HG03280 (cell line): ENCODE measurements around the gene SNX24.
"Not testable (repeated sequence)": the region's sequence is repeated elsewhere in the genome, so short reads cannot be mapped to it uniquely, and the experiment has no call there.

Experiments
- ATAC-seq: cut with Tn5 transposase; IDR thresholded peaks from one replicate; pipeline ENCODE4 v1.9.1; 2021; ENCODE audit warnings: mild to moderate bottlenecking, moderate library complexity; ENCODE audit not compliant: unreplicated experiment

The SNX24 gene

GRCh38 chr5:122870219-122870856, 24.9 kb downstream of the SNX24 start:
- ATAC-seq: no peak

GRCh38 chr5:122871661-122872060, 26.2 kb downstream of the SNX24 start:
- no peak for ATAC-seq

GRCh38 chr5:122874179-122874875, 28.9 kb downstream of the SNX24 start:
- no peak for ATAC-seq

GRCh38 chr5:122877518-122877917, 32.1 kb downstream of the SNX24 start:
- no peak for ATAC-seq

GRCh38 chr5:122879076-122879475, 33.7 kb downstream of the SNX24 start:
- no peak for ATAC-seq

GRCh38 chr5:122880170-122880689, 34.8 kb downstream of the SNX24 start:
- no peak for ATAC-seq

GRCh38 chr5:122880749-122881148, 35.3 kb downstream of the SNX24 start:
- no peak for ATAC-seq

- ATAC-seq: no peak
Measured at GRCh38 chr5:122882831-122883230, 37.4 kb downstream of the SNX24 start.

- no peak for ATAC-seq
Measured at GRCh38 chr5:122885045-122885517, 39.7 kb downstream of the SNX24 start.

GRCh38 chr5:122885891-122886290, 40.5 kb downstream of the SNX24 start:
- no peak for ATAC-seq

- ATAC-seq: no peak
Measured at GRCh38 chr5:122895141-122895540, 49.7 kb downstream of the SNX24 start.

GRCh38 chr5:122896598-122897282, 51.3 kb downstream of the SNX24 start:
- ATAC-seq: no peak

- ATAC-seq: no peak
Measured at GRCh38 chr5:122897283-122897602, 51.8 kb downstream of the SNX24 start.

GRCh38 chr5:122901346-122901745, 55.9 kb downstream of the SNX24 start:
- ATAC-seq: no peak

- no peak for ATAC-seq
Measured at GRCh38 chr5:122902263-122902662, 56.9 kb downstream of the SNX24 start.

GRCh38 chr5:122906768-122907167, 61.4 kb downstream of the SNX24 start:
- ATAC-seq: no peak

GRCh38 chr5:122907276-122907675, 61.9 kb downstream of the SNX24 start:
- no peak for ATAC-seq

- no peak for ATAC-seq
Measured at GRCh38 chr5:122908108-122908507, 62.7 kb downstream of the SNX24 start.

GRCh38 chr5:122908662-122909061, 63.2 kb downstream of the SNX24 start:
- no peak for ATAC-seq

GRCh38 chr5:122909470-122910100, 64.2 kb downstream of the SNX24 start:
- no peak for ATAC-seq

- ATAC-seq: not testable (repeated sequence)
Measured at GRCh38 chr5:122913436-122913835, 68.0 kb downstream of the SNX24 start.
